CD4-positive, alpha-beta T cell (primary cell): ENCODE data around the gene COL13A1. TPM values are rescaled to one million over a fixed set of nuclear protein-coding genes. Genes with fewer than 3 reads are reported as not detected.

ENCODE experiments used
- ATAC-seq: fragments of 200-7000 bp; cut with Tn5 transposase; one replicate; pipeline ENCODE4 v1.10.0; 2022; ENCODE audit warnings: mild to moderate bottlenecking; ENCODE audit not compliant: poor library complexity
- CTCF ChIA-PET: fragments of 350-600 bp; sonication (Branson Sonifier 250); formaldehyde crosslinking; loops from one replicate; lab custom pipeline; 2021; ENCODE audit warnings: antibody characterized with exemption, inconsistent platforms; lab: Charles Lee
- POLR2A ChIA-PET: fragments of 350-600 bp; sonication (Branson Sonifier 250); formaldehyde crosslinking; loops from one replicate; lab custom pipeline; 2021; ENCODE audit warnings: antibody characterized with exemption, inconsistent platforms; lab: Charles Lee
- DNase-seq, 14 experiments: peaks; one replicate each; pipeline ENCODE4 v3.0.0-alpha.2; 2013 to 2020; ENCODE audit warnings: mixed read lengths in 2 of 14
- H3K27ac ChIP-seq, 2 donors: one replicate each; pipeline versions ENCODE4 v1.5.1 to v1.7.0; 2013; ENCODE audit warnings: low read length in 2 of 2, low read depth in 1 of 2, mild to moderate bottlenecking in 1 of 2
- H3K27me3 ChIP-seq, 2 experiments: 1 replicate in 1 of 2; 2 replicates in 1 of 2; pipeline versions ENCODE4 v1.6.1 to v1.7.0; 2013; ENCODE audit warnings: low read length in 2 of 2, control low read depth in 1 of 2, mild to moderate bottlenecking in 1 of 2, moderate library complexity in 1 of 2; ENCODE audit not compliant: insufficient read depth in 2 of 2, control insufficient read depth in 1 of 2
- H3K36me3 ChIP-seq: one replicate; pipeline ENCODE4 v1.6.1; 2013; ENCODE audit warnings: low read length, control low read depth; ENCODE audit not compliant: insufficient read depth
- H3K4me1 ChIP-seq: one replicate; pipeline ENCODE4 v1.6.1; 2013; ENCODE audit warnings: low read length, control low read depth; ENCODE audit not compliant: insufficient read depth
- H3K4me3 ChIP-seq: one replicate; pipeline ENCODE4 v1.5.1; 2013; ENCODE audit warnings: mild to moderate bottlenecking, low read length, moderate library complexity
- H3K9me3 ChIP-seq, 2 experiments: 1 replicate in 1 of 2; 2 replicates in 1 of 2; pipeline versions ENCODE4 v1.6.1 to v1.7.0; 2013; ENCODE audit warnings: low read length in 2 of 2, mild to moderate bottlenecking in 2 of 2, control low read depth in 1 of 2, moderate library complexity in 1 of 2; ENCODE audit not compliant: control insufficient read depth in 1 of 2, insufficient read depth in 1 of 2
- H3K27ac Mint-ChIP-seq: one replicate; pipeline ENCODE4 v1.8.0; 2020; ENCODE audit warnings: mixed read lengths
- H3K27me3 Mint-ChIP-seq: one replicate; pipeline ENCODE4 v1.8.0; 2021; ENCODE audit warnings: mixed read lengths
- H3K36me3 Mint-ChIP-seq: one replicate; pipeline ENCODE4 v1.8.0; 2021; ENCODE audit warnings: low read depth, mixed read lengths
- H3K4me1 Mint-ChIP-seq: one replicate; pipeline ENCODE4 v1.8.0; 2021; ENCODE audit warnings: low read depth, mixed read lengths
- H3K4me3 Mint-ChIP-seq: one replicate; pipeline ENCODE4 v1.8.0; 2020; ENCODE audit warnings: mild to moderate bottlenecking, mixed read lengths
- H3K9me3 Mint-ChIP-seq: one replicate; pipeline ENCODE4 v1.8.0; 2020; ENCODE audit warnings: mixed read lengths
- CTCF ChIP-seq: fragments of 200-600 bp; IDR thresholded peaks from one replicate; pipeline ENCODE4 v1.8.0; 2022; ENCODE audit warnings: antibody characterized with exemption, mild to moderate bottlenecking
- intact Hi-C, 2 experiments: fragments of 100-400 bp; cut with DNase I in 1 of 2; cut with micrococcal nuclease in 1 of 2; formaldehyde crosslinking; loops; one replicate each; pipeline versions ENCODE4 v1.15.1 to v1.9.0; 2023 to 2025; cut with DNase I, micrococcal nuclease
- total RNA-seq, 174 experiments: library from RNA in 2 of 174; stranded (reverse) in 2 of 174; gene quantifications; one replicate each; pipeline ENCODE4 v1.2.3 and lab custom pipeline; 2021 to 2026

Gene COL13A1
- total RNA-seq, 2 experiments from 2014 or later: not detected

DNA sequence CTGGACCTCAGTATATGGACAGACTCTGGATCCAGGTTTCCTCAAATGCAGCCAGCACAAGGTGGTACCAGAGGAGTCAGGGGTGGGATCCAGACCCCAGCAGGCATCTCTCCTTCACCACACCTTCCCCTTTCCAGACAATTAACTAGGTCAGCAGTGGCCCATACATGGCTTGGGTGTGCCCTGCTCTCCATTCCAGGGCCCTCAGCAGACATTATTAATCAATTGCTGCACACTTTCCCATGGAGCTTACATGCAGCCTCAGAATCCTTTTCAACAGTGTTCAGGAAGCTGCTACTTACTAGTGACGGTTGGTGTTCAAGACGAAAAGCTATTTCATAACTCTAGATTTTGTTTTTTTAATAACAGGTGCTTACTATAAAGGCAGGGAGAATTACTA, 6.0 kb downstream of the COL13A1 start:
- CTCF ChIA-PET: no interaction called here
- POLR2A ChIA-PET: no interaction called here
- intact Hi-C loops: no loop called here
- H3K4me3 Mint-ChIP-seq: no peak overlapping the region
- Histone ChIP-seq H3K36me3 (no peaks in the 10 kb centered on the region), H3K27ac (no peak overlapping the region), H3K9me3 (no peaks in the 10 kb centered on the region), H3K27me3 (peaks cover 12 to 18% of the 10 kb centered on the region in 2 experiments), H3K4me3 (no peak overlapping the region), H3K4me1 (peaks cover under 1% of the 10 kb centered on the region)
- no peaks in the 10 kb centered on the region for H3K4me1 Mint-ChIP-seq
- no peak for TF ChIP-seq CTCF
- H3K27me3 Mint-ChIP-seq: peaks cover 15% of the 10 kb centered on the region
- ATAC-seq: no peak
- no peak for DNase-seq
- H3K36me3 Mint-ChIP-seq: no peaks in the 10 kb centered on the region
- no peaks in the 10 kb centered on the region for H3K9me3 Mint-ChIP-seq
- H3K27ac Mint-ChIP-seq: no peak overlapping the region

GRCh38 chr10:69809318-69809717, 7.6 kb downstream of the COL13A1 start:
- POLR2A ChIA-PET: no interaction called here
- Histone ChIP-seq H3K27me3 (peaks cover 0 to 2% of the 10 kb centered on the region in 2 experiments), H3K4me3 (no peak overlapping the region), H3K36me3 (no peaks in the 10 kb centered on the region), H3K4me1 (no peaks in the 10 kb centered on the region), H3K9me3 (no peaks in the 10 kb centered on the region), H3K27ac (no peak overlapping the region)
- intact Hi-C loops: no loop called here
- Mint-ChIP-seq H3K27me3 (peaks cover 7% of the 10 kb centered on the region), H3K4me3 (no peak overlapping the region), H3K36me3 (no peaks in the 10 kb centered on the region), H3K4me1 (no peaks in the 10 kb centered on the region), H3K27ac (no peak overlapping the region), H3K9me3 (no peaks in the 10 kb centered on the region)
- no peak for TF ChIP-seq CTCF
- ATAC-seq: no peak
- no peak for DNase-seq
- CTCF ChIA-PET: no interaction called here

DNA sequence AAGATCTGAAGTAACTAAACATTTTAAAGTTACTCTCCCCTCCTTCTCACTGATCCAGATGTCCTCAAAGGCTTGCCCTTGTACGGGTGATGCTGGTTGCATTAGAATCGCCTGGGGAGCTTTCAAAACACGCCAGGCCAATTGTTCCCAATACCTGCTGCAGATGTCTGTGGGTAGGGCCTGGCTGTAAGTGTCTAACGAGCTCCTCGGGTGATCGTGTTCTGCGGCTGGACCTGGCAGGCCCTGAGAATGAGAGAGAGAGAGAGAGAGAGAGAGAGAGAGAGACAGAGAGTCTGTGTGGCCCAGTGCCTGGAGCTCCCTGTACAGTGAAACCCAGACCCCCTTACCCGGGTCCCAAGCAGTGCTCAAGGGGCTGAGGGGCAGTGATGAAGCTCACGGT, 8.4 kb downstream of the COL13A1 start:
- Histone ChIP-seq H3K27me3 (no peaks in the 10 kb centered on the region), H3K9me3 (no peaks in the 10 kb centered on the region), H3K4me3 (no peak overlapping the region), H3K4me1 (no peaks in the 10 kb centered on the region), H3K27ac (no peak overlapping the region), H3K36me3 (no peaks in the 10 kb centered on the region)
- ATAC-seq: no peak
- no peaks in the 10 kb centered on the region for H3K9me3 Mint-ChIP-seq
- H3K36me3 Mint-ChIP-seq: no peaks in the 10 kb centered on the region
- H3K4me1 Mint-ChIP-seq: no peaks in the 10 kb centered on the region
- no peak overlapping the region for H3K27ac Mint-ChIP-seq
- DNase-seq: no peak
- intact Hi-C loops: no loop called here
- no peaks in the 10 kb centered on the region for H3K27me3 Mint-ChIP-seq
- CTCF ChIA-PET: no interaction called here
- no peak overlapping the region for H3K4me3 Mint-ChIP-seq
- TF ChIP-seq CTCF: no peak
- POLR2A ChIA-PET: no interaction called here
